Measurements from ENCODE around the gene REV3L.
A peak's percentile ranks its signal among the peaks of the same experiment; 100 is the strongest.
"Not testable (repeated sequence)": the region's sequence is repeated elsewhere in the genome, so short reads cannot be mapped to it uniquely, and the experiment has no call there.

REV3L gene

DNA sequence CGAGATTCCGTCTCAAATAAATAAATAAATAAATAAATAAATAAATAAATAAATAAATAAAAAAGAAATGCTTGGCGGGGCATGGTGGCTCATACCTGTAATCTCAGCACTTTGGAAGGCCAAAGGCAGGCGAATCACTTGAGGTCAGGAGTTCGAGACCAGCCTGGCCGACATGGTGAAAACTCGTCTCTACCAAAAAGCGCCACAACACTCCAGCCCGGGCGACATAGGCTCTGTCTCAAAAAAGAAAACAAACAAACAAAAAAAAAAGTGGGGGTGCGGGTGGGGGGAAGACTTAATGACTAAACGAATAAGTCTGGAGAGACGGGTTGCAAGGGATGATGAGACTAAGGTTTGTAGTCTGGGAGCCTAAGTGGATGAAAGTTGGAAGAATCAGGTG is 225.0 kb downstream of the REV3L start:
- DNase-seq, result no peak

DNA sequence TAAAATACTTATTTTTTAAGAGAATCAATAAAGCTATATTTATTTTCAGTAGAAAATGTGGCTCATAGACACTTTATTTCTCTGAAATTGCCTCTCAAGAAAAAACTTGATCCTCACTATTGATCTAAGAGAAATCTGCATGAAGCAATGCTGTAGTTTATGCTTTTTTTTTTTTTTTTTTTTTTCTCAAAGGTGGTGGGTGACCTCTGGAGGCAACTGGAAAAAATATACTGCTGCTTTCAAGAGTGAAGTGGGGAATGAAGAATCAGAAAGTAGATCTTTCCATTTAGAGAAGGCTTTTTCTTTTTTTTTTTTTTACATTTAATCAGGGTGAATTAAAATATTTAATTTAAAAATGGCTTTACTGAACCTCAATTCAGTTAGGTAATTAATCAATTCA is 226.4 kb downstream of the REV3L start:
- no peak for DNase-seq

DNA sequence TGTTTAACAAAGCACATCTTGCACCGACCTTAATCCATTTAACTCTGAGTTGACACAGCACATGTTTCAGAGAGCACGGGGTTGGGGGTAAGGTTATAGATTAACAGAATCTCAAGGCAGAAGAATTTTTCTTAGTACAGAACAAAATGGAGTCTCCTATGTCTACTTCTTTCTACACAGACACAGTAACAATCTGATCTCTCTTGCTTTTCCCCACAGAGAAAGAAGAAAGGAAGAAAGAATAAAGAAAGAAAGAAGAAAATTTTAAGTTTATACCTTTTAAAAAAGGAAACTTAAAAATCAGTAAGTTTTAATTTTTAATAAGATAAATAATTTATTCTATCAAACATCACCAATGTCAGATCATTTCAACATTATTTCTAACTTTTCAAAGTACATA is 227.2 kb downstream of the REV3L start:
- DNase-seq, result not testable (repeated sequence)

DNA sequence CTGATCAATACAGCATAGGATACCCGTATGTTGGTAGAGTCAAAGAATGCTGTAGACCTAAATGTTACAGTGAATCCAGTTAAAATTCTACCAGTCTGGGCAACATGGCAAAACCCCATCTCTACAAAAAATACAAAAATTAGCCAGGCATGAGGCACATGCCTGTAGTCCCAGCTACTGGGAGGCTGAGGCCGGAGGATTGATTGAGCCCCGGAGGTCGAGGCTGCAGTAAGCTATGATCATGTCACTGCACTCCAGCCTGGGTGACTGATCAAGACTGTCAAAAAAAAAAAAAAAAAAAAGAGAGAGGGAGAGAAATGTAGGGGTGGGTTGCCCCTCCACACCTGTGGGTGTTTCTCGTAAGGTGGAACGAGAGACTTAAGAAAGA is 228.2 kb downstream of the REV3L start:
- no peak for DNase-seq

DNA sequence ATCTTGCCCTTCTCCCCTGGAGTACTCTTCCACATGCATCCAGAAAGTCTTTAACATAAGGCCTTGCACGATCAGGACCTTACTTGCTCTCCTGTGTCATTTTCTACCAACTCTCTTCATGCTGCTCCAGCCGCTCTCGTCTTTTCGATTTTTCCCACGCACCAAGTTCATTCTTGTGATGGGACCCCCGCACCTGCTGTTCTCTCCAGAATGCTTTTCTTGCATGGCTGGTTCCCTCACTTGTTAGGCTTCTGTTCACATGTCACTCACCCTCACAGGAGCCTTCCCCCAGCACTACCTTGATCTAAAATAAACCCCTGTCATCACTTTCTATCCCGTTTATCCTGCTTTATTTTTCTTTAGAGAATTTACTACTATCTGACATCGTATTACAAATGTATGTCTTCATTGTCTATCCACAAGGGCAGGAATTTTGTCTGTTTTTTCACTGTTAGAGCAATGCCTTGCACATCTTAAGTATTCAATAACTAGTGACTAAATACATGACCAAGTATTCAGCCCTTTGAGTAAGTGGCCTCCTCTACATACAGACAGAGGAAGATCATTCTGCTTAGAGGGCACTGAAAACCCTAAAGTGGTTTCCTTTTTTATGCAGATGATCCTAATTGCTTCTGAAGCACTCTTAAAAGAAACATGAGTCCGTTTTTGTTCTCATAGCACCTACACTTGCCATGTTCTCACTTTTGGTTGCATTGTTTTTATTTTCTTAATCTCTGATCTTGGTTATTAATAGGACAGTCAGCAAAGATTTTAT is 228.8 kb downstream of the REV3L start:
- DNase-seq, result no peak

DNA sequence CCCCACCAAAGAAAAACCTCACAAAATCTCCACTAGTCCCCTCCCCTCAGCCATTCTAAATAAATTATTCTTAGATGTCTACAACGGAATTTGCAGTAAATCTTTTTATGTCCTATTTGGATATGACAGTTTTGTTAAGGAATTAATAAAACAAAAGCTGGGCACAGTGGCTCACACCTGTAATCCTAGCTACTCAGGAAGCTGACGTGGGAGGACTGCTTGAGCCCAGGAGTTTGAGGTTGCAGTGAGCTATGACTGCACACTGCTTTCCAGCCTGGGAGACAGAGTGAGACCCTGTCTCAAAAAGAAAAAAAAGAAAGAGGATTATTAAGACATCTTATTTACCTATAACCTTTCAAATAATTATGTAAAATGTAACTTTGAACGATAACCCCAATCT is 230.3 kb downstream of the REV3L start:
- DNase-seq, result no peak

DNA sequence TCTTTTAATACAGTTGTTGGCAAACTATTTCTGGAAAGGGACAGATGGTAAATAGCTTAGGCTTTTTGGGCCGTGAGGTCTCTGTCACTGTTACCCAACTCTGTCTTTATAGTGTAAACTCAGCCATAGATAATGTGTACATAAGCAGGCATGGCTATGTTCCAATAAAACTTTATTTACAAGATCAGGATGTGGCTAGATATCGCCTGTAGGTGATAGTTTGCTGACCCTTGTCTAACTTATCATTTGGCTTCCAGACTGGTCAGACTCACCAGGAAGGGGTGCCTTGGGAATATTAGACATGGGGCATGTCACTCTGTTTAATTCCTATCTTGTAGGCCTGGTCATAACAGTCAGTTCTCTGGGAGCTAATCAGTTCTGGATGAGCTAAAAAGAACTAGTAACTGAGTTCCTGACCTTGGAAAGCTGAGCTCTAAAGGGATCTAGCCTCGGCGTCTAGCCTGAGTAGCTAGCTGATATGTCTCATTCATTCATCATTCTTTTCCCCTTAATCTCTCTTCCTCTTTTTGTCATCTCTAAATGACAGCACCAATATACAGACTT is 232.1 kb downstream of the REV3L start:
- DNase-seq, result peak in 1 of 2 donors; percentile 16
